Liver (tissue), 9 donors: Measurements from ENCODE around the gene MMP23B. TPM values are rescaled to one million over a fixed set of nuclear protein-coding genes. Genes with fewer than 3 reads are reported as not detected.

ENCODE experiments used
- DNase-seq: peaks from one replicate; pipeline ENCODE4 v3.0.0-alpha.2; 2017; ENCODE audit warnings: low spot score
- H3K27ac ChIP-seq, 2 donors: one replicate each; pipeline ENCODE4 v1.7.0; 2013; ENCODE audit warnings: inconsistent platforms in 2 of 2, low read length in 2 of 2, control low read depth in 1 of 2, low read depth in 1 of 2, mild to moderate bottlenecking in 1 of 2
- H3K27me3 ChIP-seq, 4 donors: one replicate each; pipeline versions ENCODE4 v1.6.1 to v1.7.0; 2013; ENCODE audit warnings: low read length in 3 of 4, inconsistent platforms in 1 of 4, mild to moderate bottlenecking in 1 of 4, moderate library complexity in 1 of 4; ENCODE audit not compliant: control insufficient read depth in 4 of 4, insufficient read depth in 4 of 4
- H3K36me3 ChIP-seq, 4 donors: one replicate each; pipeline versions ENCODE4 v1.6.1 to v1.7.0; 2013; ENCODE audit warnings: low read length in 3 of 4, mild to moderate bottlenecking in 3 of 4, low read depth in 1 of 4, moderate library complexity in 1 of 4; ENCODE audit not compliant: control insufficient read depth in 4 of 4, insufficient read depth in 3 of 4
- H3K4me1 ChIP-seq, 4 donors: one replicate each; pipeline versions ENCODE4 v1.6.1 to v1.7.0; 2013; ENCODE audit warnings: low read length in 3 of 4, mild to moderate bottlenecking in 3 of 4, moderate library complexity in 1 of 4; ENCODE audit not compliant: control insufficient read depth in 4 of 4, insufficient read depth in 4 of 4
- H3K4me3 ChIP-seq, 3 donors: one replicate each; pipeline versions ENCODE4 v1.6.1 to v1.7.0; 2013; ENCODE audit warnings: low read length in 3 of 3, control low read depth in 1 of 3, low read depth in 1 of 3, mild to moderate bottlenecking in 1 of 3
- H3K9ac ChIP-seq, 2 donors: one replicate each; pipeline ENCODE4 v1.7.0; 2013; ENCODE audit warnings: low read length in 2 of 2, mild to moderate bottlenecking in 2 of 2, moderate library complexity in 2 of 2, control low read depth in 1 of 2, low read depth in 1 of 2
- H3K9me3 ChIP-seq, 4 donors: one replicate each; pipeline versions ENCODE4 v1.6.1 to v1.7.0; 2013; ENCODE audit warnings: low read length in 3 of 4; ENCODE audit not compliant: control insufficient read depth in 4 of 4
- EGR1 ChIP-seq, 2 donors: IDR thresholded peaks; 2 replicates each; pipeline ENCODE4 v1.6.1; 2016 to 2018; ENCODE audit warnings: antibody characterized with exemption in 2 of 2, low read depth in 2 of 2
- FOXA1 ChIP-seq: IDR thresholded peaks from 2 replicates; pipeline ENCODE4 v1.6.1; 2016; ENCODE audit warnings: antibody characterized with exemption
- FOXA2 ChIP-seq: IDR thresholded peaks from 2 replicates; pipeline ENCODE4 v1.6.1; 2016; ENCODE audit warnings: antibody characterized with exemption
- GABPA ChIP-seq, 2 donors: IDR thresholded peaks in 1 of 2; conservative IDR thresholded peaks in 1 of 2; 2 replicates each; pipeline ENCODE4 v1.6.1; 2016; ENCODE audit warnings: antibody characterized with exemption in 2 of 2, mild to moderate bottlenecking in 1 of 2, moderate library complexity in 1 of 2
- HNF4A ChIP-seq, 2 donors: conservative IDR thresholded peaks; 2 replicates each; pipeline ENCODE4 v1.6.1; 2016; ENCODE audit warnings: antibody characterized with exemption in 2 of 2, mild to moderate bottlenecking in 2 of 2
- HNF4G ChIP-seq: IDR thresholded peaks from 2 replicates; pipeline ENCODE4 v1.6.1; 2016; ENCODE audit warnings: antibody characterized with exemption
- JUND ChIP-seq, 2 donors: IDR thresholded peaks; 2 replicates each; pipeline ENCODE4 v1.6.1; 2016; ENCODE audit warnings: antibody characterized with exemption in 2 of 2
- NR2F2 ChIP-seq: IDR thresholded peaks from 2 replicates; pipeline ENCODE4 v1.6.1; 2016; ENCODE audit warnings: antibody characterized with exemption
- RAD21 ChIP-seq, 2 donors: IDR thresholded peaks; 2 replicates each; pipeline ENCODE4 v1.6.1; 2016; ENCODE audit warnings: antibody characterized with exemption in 2 of 2, mild to moderate bottlenecking in 2 of 2
- RXRA ChIP-seq, 2 donors: IDR thresholded peaks; 2 replicates each; pipeline ENCODE4 v1.6.1; 2017 to 2018; ENCODE audit warnings: antibody characterized with exemption in 2 of 2, mild to moderate bottlenecking in 1 of 2
- SP1 ChIP-seq: IDR thresholded peaks from 2 replicates; pipeline ENCODE4 v1.6.1; 2018; ENCODE audit warnings: antibody characterized with exemption, mild to moderate bottlenecking
- TAF1 ChIP-seq: conservative IDR thresholded peaks from 2 replicates; pipeline ENCODE4 v1.6.1; 2016; ENCODE audit warnings: antibody characterized with exemption, mild to moderate bottlenecking
- YY1 ChIP-seq: IDR thresholded peaks from 2 replicates; pipeline ENCODE4 v1.6.1; 2016; ENCODE audit warnings: antibody characterized with exemption, mild to moderate bottlenecking
- WGBS: extraction: QIAGEN DNeasy Blood & Tissue Kit; methylation state at CpG from one replicate; pipeline ENCODE4 v1.1.7; 2013; 5-methylcytosine and 5-hydroxymethylcytosine counted together
- polyA plus RNA-seq, 2 donors: library from polyadenylated mRNA; stranded (reverse) in 1 of 2; unstranded in 1 of 2; fragments of 200-250 nt in 1 of 2; fragments of >200 nt in 1 of 2; fragmentation: Nextera tagmentation in 1 of 2; extraction: Ambion mirVana in 1 of 2; gene quantifications; one replicate each; pipeline versions ENCODE4 v1.2.1 to v1.2.3, GENCODE V29; 2013 to 2015
- total RNA-seq, 2 donors: library from RNA; depleted of rRNA; stranded (reverse); fragments of >200 nt; gene quantifications; one replicate each; pipeline ENCODE4 v1.2.3, GENCODE V29; 2014
- TF ChIP-seq, protein P1 (sequence below): IDR thresholded peaks from 2 replicates; pipeline ENCODE4 v1.6.1; 2016; ENCODE audit warnings: antibody characterized with exemption, mild to moderate bottlenecking
- TF ChIP-seq, protein P2 (sequence below): fragments of 150-350 bp; IDR thresholded peaks from 2 replicates; pipeline ENCODE4 v1.5.1; 2017; ENCODE audit warnings: improper control_type of control experiment, low read depth, low read length; ENCODE audit not compliant: missing input control
- TF ChIP-seq, protein P3 (sequence below): IDR thresholded peaks from 2 replicates; pipeline ENCODE4 v1.6.1; 2016; ENCODE audit warnings: antibody characterized with exemption
- TF ChIP-seq, protein P4 (sequence below): IDR thresholded peaks from 2 replicates; pipeline ENCODE4 v1.6.1; 2016; ENCODE audit warnings: antibody characterized with exemption
- TF ChIP-seq, protein P5 (sequence below): IDR thresholded peaks from 2 replicates; pipeline ENCODE4 v1.6.1; 2016; ENCODE audit warnings: antibody characterized with exemption
- donor health status: healthy.
- donor health status: healthy.
- donor health status: healthy.
- donor health status: healthy.
- donor health status: healthy.

The MMP23B gene
- total and polyA plus RNA-seq, 4 donors, result 0.92 to 4.2 (median 1.5) TPM

DNA sequence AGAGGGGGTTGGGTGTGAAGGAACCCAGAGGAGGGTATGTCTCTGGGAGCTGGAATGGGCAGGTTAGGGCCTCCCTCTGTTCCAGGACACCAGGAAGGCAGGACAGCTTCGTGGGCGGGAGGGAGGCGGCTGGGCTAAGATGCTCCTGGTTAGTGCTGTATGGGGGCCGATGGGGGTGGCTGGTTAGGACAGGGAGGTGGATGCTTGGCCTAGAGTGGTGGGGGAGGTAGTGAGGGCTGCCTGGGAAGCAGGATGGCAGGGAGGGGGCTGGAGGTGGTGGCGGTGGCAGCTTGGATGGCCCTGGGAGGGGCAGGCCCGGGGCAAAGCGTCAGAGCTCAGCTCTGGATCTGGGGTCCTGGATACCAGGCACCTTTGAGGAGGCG lies 6.2 kb upstream of the MMP23B start:
- Histone ChIP-seq H3K4me3 (no peak overlapping the region), H3K27ac (no peak overlapping the region), H3K4me1 (peaks cover 0 to 2% (median 0%) of the 10 kb centered on the region in 4 donors), H3K27me3 (no peaks in the 10 kb centered on the region), H3K9ac (no peak overlapping the region), H3K36me3 (peaks cover 0 to 20% (median 6%) of the 10 kb centered on the region in 4 donors), H3K9me3 (no peaks in the 10 kb centered on the region)
- no peak for DNase-seq
- TF ChIP-seq NR2F2 (no peak), SP1 (no peak), FOXA2 (no peak), FOXA1 (no peak), TAF1 (no peak), HNF4G (no peak), EGR1 (IDR thresholded peaks at IDR 0.05; ENCODE audit: low read depth in 2 of 2) (no peak), HNF4A (conservative IDR thresholded peaks at IDR 0.05) (no peak), JUND (IDR thresholded peaks at IDR 0.05) (no peak), GABPA (IDR thresholded peaks at IDR 0.05 in 1 of 2, conservative IDR thresholded peaks at IDR 0.05 in 1 of 2) (no peak), YY1 (no peak), RAD21 (IDR thresholded peaks at IDR 0.05) (no peak), RXRA (IDR thresholded peaks at IDR 0.05) (no peak)
- TF ChIP-seq, protein P1, sequence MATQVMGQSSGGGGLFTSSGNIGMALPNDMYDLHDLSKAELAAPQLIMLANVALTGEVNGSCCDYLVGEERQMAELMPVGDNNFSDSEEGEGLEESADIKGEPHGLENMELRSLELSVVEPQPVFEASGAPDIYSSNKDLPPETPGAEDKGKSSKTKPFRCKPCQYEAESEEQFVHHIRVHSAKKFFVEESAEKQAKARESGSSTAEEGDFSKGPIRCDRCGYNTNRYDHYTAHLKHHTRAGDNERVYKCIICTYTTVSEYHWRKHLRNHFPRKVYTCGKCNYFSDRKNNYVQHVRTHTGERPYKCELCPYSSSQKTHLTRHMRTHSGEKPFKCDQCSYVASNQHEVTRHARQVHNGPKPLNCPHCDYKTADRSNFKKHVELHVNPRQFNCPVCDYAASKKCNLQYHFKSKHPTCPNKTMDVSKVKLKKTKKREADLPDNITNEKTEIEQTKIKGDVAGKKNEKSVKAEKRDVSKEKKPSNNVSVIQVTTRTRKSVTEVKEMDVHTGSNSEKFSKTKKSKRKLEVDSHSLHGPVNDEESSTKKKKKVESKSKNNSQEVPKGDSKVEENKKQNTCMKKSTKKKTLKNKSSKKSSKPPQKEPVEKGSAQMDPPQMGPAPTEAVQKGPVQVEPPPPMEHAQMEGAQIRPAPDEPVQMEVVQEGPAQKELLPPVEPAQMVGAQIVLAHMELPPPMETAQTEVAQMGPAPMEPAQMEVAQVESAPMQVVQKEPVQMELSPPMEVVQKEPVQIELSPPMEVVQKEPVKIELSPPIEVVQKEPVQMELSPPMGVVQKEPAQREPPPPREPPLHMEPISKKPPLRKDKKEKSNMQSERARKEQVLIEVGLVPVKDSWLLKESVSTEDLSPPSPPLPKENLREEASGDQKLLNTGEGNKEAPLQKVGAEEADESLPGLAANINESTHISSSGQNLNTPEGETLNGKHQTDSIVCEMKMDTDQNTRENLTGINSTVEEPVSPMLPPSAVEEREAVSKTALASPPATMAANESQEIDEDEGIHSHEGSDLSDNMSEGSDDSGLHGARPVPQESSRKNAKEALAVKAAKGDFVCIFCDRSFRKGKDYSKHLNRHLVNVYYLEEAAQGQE, result no peak
- TF ChIP-seq, protein P2, sequence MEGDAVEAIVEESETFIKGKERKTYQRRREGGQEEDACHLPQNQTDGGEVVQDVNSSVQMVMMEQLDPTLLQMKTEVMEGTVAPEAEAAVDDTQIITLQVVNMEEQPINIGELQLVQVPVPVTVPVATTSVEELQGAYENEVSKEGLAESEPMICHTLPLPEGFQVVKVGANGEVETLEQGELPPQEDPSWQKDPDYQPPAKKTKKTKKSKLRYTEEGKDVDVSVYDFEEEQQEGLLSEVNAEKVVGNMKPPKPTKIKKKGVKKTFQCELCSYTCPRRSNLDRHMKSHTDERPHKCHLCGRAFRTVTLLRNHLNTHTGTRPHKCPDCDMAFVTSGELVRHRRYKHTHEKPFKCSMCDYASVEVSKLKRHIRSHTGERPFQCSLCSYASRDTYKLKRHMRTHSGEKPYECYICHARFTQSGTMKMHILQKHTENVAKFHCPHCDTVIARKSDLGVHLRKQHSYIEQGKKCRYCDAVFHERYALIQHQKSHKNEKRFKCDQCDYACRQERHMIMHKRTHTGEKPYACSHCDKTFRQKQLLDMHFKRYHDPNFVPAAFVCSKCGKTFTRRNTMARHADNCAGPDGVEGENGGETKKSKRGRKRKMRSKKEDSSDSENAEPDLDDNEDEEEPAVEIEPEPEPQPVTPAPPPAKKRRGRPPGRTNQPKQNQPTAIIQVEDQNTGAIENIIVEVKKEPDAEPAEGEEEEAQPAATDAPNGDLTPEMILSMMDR, result no peak
- TF ChIP-seq, protein P3, sequence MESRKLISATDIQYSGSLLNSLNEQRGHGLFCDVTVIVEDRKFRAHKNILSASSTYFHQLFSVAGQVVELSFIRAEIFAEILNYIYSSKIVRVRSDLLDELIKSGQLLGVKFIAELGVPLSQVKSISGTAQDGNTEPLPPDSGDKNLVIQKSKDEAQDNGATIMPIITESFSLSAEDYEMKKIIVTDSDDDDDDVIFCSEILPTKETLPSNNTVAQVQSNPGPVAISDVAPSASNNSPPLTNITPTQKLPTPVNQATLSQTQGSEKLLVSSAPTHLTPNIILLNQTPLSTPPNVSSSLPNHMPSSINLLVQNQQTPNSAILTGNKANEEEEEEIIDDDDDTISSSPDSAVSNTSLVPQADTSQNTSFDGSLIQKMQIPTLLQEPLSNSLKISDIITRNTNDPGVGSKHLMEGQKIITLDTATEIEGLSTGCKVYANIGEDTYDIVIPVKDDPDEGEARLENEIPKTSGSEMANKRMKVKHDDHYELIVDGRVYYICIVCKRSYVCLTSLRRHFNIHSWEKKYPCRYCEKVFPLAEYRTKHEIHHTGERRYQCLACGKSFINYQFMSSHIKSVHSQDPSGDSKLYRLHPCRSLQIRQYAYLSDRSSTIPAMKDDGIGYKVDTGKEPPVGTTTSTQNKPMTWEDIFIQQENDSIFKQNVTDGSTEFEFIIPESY, result no peak
- TF ChIP-seq, protein P4, sequence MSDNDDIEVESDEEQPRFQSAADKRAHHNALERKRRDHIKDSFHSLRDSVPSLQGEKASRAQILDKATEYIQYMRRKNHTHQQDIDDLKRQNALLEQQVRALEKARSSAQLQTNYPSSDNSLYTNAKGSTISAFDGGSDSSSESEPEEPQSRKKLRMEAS, result no peak
- TF ChIP-seq, protein P5, sequence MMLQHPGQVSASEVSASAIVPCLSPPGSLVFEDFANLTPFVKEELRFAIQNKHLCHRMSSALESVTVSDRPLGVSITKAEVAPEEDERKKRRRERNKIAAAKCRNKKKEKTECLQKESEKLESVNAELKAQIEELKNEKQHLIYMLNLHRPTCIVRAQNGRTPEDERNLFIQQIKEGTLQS, result no peak
- 92% methylated on average over 8 of the region's 8 CpGs for WGBS
